Measurements from ENCODE around the gene FASLG.

GRCh38 chr1:172713466-172713865 is 54.6 kb downstream of the FASLG start:
- TF ChIP-seq FOXM1 (IDR thresholded peaks at IDR 0.05; ENCODE audit: borderline replicate concordance), result no peak
- no peak for TF ChIP-seq SP1 (IDR thresholded peaks at IDR 0.05)
- no peak for TF ChIP-seq ELF4 (IDR thresholded peaks at IDR 0.05)
- TF ChIP-seq BHLHE40 (IDR thresholded peaks at IDR 0.05; ENCODE audit: borderline replicate concordance), result no peak
- no peak for TF ChIP-seq NFRKB (IDR thresholded peaks at IDR 0.05)
- TF ChIP-seq TARDBP (IDR thresholded peaks at IDR 0.05), result no peak
- no peak for TF ChIP-seq ARNT (IDR thresholded peaks at IDR 0.05)
- no peak for TF ChIP-seq ZNF384 (IDR thresholded peaks at IDR 0.05)
- TF ChIP-seq FOXA1 (IDR thresholded peaks at IDR 0.05), result no peak
- TF ChIP-seq SUZ12 (IDR thresholded peaks at IDR 0.05), result no peak
